ENCODE data around the gene ADSL.
"Not testable (repeated sequence)": the region's sequence is repeated elsewhere in the genome, so short reads cannot be mapped to it uniquely, and the experiment has no call there.

The ADSL gene

GRCh38 chr22:40376149-40376548 is 29.8 kb downstream of the ADSL start:
- no peak for DNase-seq

- DNase-seq: no peak
Observed at GRCh38 chr22:40377931-40378330, 31.6 kb downstream of the ADSL start.

- DNase-seq: not testable (repeated sequence)
Observed at GRCh38 chr22:40378448-40378847, 32.1 kb downstream of the ADSL start.

- DNase-seq: no peak
Observed at GRCh38 chr22:40381461-40381860, 35.2 kb downstream of the ADSL start.

- DNase-seq: no peak
Observed at GRCh38 chr22:40383905-40384304, 37.6 kb downstream of the ADSL start.

- no peak for DNase-seq
Observed at GRCh38 chr22:40385036-40385782, 38.9 kb downstream of the ADSL start.

GRCh38 chr22:40387746-40388145 is 41.4 kb downstream of the ADSL start:
- no peak for DNase-seq

GRCh38 chr22:40388231-40388630 is 41.9 kb downstream of the ADSL start:
- no peak for DNase-seq

- no peak for DNase-seq
Observed at GRCh38 chr22:40391417-40391816, 45.1 kb downstream of the ADSL start.

GRCh38 chr22:40392618-40393017 is 46.3 kb downstream of the ADSL start:
- DNase-seq: no peak

- no peak for DNase-seq
Observed at GRCh38 chr22:40394607-40395006, 48.3 kb downstream of the ADSL start.

- no peak for DNase-seq
Observed at GRCh38 chr22:40395607-40396006, 49.3 kb downstream of the ADSL start.

GRCh38 chr22:40396882-40397281 is 50.6 kb downstream of the ADSL start:
- DNase-seq: no peak

- no peak for DNase-seq
Observed at GRCh38 chr22:40397396-40397795, 51.1 kb downstream of the ADSL start.

- no peak for DNase-seq
Observed at GRCh38 chr22:40399621-40400020, 53.3 kb downstream of the ADSL start.

- peak in 1 of 2 donors; percentile 24 for DNase-seq
Observed at GRCh38 chr22:40400159-40400558, 53.9 kb downstream of the ADSL start.

- peak; percentile 34 to 47 for DNase-seq
Observed at GRCh38 chr22:40401532-40401931, 55.2 kb downstream of the ADSL start.

- no peak for DNase-seq
Observed at GRCh38 chr22:40401981-40402406, 55.7 kb downstream of the ADSL start.

GRCh38 chr22:40403141-40403540 is 56.8 kb downstream of the ADSL start:
- no peak for DNase-seq

- DNase-seq: no peak
Observed at GRCh38 chr22:40403651-40404050, 57.4 kb downstream of the ADSL start.

GRCh38 chr22:40404251-40405177 is 58.2 kb downstream of the ADSL start:
- DNase-seq: no peak

- no peak for DNase-seq
Observed at GRCh38 chr22:40405178-40406062, 59.1 kb downstream of the ADSL start.
